GM11168 (cell line): Measurements from ENCODE around the gene RNF26.

Experiments used
- in situ Hi-C: fragments of 300-500 bp; cut with MboI; formaldehyde crosslinking; loops from one replicate; pipeline ENCODE4 v1.12.0; 2022; ENCODE audit warnings: low sequenced_read_pairs; ENCODE audit not compliant: unreplicated experiment

RNF26 gene

DNA sequence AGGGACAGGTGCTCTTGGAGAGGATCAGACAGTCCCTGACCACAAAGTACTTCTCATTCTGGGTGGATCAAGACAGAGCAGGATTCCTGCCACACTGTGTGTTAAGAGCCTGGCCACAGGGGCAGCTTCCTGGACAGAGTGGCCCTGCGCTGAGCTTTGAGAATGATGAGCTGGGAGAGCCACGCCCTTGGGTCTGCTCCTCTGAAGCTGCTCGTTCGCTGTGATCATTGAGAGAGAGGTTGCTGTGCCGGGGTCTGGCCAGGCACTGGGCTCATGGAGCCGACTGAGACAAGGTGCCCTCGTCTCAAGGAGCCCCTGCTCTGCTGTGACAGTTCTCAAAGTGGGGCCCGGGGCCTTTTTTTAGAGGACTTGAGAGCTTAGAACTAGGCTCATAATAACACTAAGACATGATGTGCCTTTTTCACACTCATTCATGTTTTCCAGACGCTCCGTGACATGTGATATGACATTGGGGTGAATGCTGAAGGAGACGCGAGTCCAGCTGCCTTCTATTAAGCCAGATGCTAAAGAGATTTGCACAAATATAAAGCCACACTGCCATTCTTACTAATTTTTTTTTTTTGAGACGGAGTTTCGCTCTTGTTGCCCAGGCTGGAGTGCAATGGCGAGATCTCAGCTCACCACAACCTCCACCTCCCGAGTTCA, 13.7 kb downstream of the RNF26 start:
- in situ Hi-C loops, result no loop called here

DNA sequence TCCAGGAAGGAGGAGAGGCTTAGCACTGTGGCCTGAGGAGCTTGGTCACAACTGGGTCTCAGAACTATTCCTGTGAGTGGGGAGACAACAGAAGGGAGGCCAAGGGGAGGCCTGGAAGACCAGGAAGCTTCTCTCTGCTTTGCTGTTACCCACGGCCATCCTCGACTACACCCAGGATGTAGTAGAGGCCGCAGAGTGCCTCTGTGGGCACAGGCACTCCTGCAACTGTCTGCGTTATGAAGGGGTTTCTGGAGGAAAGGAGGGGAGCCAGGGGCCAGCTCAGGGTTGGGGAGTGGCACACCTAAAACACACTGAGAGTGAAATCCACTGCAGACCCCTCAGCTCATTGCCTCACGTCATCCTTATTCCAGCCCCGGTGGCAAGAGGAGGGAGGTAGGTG, 16.0 kb downstream of the RNF26 start:
- in situ Hi-C loops, result no loop called here

DNA sequence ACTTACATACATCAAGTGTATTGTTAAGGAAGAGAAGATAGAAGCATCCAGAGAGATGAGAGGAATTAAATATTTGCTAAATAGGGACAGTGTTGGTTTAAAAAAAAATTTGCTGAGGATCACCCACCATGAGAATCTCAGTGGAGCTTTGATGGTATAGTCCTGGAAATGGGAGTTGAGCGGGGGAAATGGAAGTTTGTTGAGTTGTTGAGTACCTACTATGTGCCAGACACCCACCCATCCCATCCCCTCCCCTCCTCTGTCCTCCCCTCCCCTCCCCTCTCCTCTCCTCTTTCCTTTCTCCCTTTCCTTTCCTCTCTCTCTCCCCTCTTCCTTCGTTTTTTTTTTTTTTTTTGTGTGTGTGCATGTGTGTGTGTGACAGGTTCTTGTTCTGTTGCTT, 16.9 kb downstream of the RNF26 start:
- in situ Hi-C loops, result no loop called here

DNA sequence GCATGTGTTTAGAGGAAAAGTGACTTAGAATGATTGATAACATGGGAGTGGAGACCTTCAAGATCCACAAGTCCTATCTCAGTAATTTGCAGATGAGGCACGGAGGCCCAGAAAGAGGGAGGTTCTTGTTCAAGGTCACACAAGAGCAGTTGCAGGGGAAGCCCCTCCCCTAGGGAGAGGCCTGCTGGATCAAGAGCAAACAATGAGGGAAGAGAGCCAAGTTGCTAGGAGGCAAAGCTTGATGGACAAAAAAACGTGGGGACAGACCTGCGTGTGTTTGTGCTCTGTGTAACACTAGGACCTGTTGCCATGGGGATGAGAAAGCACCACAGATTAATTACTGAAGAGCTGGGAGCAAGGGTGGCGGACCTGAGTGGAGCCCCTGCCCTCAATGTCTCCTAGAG, 18.5 kb downstream of the RNF26 start:
- in situ Hi-C loops, result no loop called here

- in situ Hi-C loops, result loop anchor here (5.0 kb wide), 1 partner anchor 117 kb away; no protein-coding TSS in a partner anchor
Measured at GRCh38 chr11:119355091-119355843, 20.9 kb downstream of the RNF26 start.

DNA sequence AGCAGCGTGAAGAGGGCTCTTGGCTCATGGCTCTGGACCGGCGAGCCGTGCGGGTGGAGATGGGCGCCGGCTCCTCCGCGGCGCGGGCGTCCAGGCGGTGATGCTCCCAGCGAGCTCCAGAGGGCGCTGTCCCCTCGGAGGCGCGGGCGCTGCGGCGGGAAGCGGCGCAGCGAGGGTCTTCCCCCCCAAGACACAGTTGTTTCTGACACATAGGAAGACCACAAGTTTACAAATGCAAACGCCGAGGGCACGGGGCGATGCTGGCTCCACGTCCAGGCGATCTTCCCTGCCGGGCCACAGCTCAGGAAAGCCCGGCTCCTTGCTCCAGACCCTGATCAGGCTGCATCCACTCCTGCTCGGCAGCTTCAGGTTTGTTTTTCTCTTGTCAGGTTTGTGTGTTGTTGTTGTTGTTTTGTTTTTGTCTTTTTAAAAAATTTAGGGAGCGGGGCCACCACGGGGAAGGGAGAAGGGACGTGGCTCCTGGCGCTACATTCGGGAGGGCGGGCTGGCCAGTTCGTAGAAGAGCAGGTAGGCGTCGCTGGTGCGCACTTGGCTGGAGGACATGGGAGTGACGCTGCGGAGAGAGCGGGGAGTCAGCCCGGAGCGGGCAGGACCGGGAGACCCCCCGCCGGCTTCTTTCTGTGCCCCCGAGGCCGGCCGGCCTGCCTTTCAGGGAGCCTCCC, 22.2 kb downstream of the RNF26 start:
- in situ Hi-C loops, result loop anchor here (5.0 kb wide), 1 partner anchor 116 kb away; no protein-coding TSS in a partner anchor

GRCh38 chr11:119357074-119357473, 22.7 kb downstream of the RNF26 start:
- in situ Hi-C loops, result loop anchor here (5.0 kb wide), 1 partner anchor 115 kb away; no protein-coding TSS in a partner anchor

GRCh38 chr11:119359365-119360214, 25.3 kb downstream of the RNF26 start:
- in situ Hi-C loops, result loop anchor here (5.0 kb wide), 1 partner anchor 113 kb away; no protein-coding TSS in a partner anchor

DNA sequence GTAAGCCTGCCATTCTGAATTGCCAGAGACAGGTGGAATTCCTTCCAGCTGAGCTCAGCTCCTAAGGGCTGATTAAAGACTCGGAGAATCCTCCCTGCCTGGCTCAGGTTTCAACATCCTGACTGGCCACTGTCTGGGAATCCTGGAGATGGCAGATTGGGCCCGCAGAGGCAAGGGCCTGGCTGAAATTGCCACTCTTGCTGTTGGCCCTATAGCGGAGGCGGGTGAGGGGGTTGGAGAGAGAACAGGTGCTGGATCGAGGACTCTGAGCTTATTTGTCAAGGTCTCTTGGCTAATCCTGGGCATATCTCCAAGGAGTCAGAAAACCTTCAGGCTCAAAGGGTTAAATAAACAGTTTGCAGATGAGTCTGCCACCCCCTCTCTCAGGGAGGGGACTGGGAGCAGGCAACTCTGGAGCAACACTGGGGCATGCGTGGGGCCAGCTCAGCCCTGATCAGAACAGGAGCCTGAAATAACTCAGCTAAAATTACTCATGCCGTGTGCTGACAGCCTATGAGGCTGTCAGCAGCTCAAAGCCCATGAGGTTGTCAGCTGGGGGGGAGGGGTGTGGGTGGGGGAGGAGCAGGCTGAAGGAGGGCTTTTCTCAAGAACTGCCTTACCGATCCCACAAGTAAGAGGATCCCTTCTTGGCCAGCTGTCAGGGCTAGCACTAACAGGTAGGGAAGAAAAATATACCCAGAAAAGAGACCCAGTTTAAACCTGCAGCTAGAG, 26.9 kb downstream of the RNF26 start:
- in situ Hi-C loops, result no loop called here

DNA sequence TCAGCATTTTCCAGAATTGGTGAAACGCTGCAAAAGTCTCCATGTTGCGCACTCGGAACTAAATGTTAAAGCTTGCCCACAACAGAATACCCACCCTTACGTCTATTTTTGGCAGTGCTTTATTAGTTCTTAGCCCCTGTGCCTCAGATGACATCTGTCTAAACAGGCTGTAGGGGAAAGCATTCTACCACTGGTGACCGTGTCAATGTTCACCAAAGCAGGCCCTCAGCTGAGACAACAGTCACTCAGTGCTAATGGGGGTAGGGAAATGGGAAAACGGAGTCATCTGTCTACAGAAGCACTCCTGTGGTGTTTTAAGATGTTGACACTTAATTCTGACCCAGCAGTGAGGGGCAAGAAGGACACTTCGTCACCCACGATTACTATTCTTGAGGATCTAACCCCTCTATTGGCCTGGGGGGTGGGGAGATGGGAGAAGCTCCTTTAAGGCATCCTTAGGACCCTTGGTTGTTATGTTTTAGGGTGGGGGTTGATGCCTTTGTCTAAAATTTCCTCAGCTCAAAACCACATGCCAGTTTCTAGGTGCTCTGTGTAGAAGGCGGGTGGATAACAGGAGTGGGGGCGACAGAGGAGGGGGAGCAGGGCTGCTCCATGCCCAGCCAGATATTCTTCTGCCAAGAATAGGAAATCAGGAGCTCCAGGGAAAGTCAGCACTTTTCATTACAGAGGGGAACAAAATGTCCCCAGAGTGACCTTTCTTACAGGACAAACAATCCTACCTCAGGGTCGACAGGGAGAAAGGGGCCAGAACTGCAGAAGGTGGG, 27.8 kb downstream of the RNF26 start:
- in situ Hi-C loops, result no loop called here

DNA sequence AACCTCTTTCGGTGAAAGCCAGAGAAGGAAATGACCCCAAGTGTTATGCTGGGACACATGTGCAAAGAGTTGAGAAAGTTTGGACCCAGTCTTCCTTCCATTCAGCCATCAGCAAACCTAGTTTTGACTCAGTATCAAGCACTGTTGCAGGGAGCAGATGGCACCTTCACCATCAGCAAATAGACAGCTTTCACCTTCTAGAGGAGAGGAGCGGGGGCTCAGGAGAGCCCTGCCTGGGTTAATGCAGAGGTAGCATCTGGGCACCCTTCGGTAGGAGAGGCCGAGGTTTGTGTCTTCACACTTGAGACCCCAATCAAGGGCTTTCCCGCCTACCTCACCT, 28.4 kb downstream of the RNF26 start:
- in situ Hi-C loops, result no loop called here

DNA sequence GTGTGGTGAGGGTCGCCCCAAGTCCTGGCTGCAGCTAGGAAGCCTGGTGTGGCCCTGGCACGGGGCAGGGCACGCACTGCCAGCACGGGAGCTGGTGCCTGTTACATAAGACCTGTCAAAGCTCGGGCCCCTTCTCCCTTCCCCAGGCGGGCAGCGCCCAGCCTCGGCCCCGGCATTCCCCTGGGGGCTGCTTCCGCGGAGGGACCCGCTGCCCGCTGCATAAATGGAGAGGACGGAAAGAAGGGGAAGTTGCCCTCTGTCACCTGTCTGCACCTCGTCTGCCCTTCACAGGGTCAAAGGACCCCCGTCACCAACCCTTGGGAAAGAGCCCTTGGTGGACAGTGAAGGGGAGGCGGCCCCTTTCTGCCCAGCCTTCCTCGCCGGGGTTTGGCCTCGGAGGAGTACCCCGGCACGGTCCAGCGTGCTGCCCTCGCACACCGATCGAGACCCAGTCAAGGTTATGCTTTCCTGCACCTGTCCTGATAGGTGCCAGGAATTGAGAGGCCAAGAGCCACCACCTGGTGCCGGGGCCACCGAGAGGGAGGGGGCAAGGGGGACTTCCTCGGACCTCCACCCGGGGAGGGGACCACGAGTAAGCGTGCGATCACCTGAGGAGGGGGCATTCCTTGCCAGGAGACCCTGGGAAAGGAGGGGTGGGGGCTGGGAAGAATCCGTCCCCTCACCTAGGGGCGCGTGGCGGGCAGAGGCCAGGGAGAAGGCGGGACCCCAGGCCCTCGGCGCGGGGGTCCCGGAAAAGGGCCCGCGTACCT, 28.9 kb downstream of the RNF26 start:
- in situ Hi-C loops, result no loop called here

DNA sequence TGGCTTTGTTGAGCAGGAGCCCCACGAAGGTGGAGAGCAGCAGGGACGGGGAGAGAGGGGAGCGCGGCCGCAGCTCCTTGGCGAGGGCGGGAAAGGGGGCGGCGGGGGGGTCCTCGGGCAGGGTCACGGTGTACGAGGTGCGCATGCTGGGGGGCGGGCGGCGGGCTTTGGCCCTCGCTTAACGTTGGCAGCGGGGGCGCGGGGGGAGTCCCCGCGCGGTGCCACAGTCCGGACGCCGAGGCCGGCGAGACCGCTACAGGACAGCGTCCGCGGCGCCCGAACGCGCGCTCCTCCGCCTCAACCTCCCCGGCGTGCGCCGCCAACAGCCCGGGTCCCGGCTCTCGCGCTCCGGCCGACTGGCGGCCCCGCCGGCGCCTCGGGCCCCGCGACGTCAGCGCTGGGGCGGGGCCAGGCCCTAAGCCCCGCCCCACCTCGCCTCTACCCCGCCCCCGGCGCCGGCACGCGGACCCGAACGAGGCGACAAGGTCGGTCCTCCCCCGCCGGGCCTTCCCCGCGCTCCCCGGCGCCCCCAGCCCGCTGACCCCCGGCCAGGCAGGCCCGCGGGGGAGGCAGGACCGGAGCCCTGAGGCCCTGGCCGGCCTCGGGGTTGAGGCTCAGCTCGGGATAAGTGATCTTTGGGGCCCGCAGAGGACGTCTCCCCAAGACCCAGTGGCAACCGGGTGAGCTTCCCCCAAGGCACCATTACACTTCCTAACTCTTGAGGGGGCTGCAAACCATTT, 29.7 kb downstream of the RNF26 start:
- in situ Hi-C loops, result no loop called here

GRCh38 chr11:119365071-119365591, 30.8 kb downstream of the RNF26 start:
- in situ Hi-C loops, result no loop called here

- in situ Hi-C loops, result no loop called here
Measured at GRCh38 chr11:119366690-119367620, 32.6 kb downstream of the RNF26 start.

GRCh38 chr11:119367661-119368120, 33.4 kb downstream of the RNF26 start:
- in situ Hi-C loops, result no loop called here
